Naive thymus-derived CD4-positive, alpha-beta T cell (primary cell): Measurements from ENCODE around the gene USP4. TPM values are rescaled to one million over a fixed set of nuclear protein-coding genes. Genes with fewer than 3 reads are reported as not detected.

ENCODE experiments used
- ATAC-seq: fragments of 150-1000 bp; cut with Tn5 transposase; 2 replicates; pipeline ENCODE4 v1.10.0; 2021; ENCODE audit warnings: mild to moderate bottlenecking, moderate library complexity
- CTCF ChIA-PET: fragments of 350-600 bp; sonication (Branson Sonifier 250); formaldehyde crosslinking; loops from one replicate; lab custom pipeline; 2021; ENCODE audit warnings: antibody characterized with exemption; lab: Charles Lee
- POLR2A ChIA-PET: fragments of 350-600 bp; sonication (Branson Sonifier 250); formaldehyde crosslinking; loops from one replicate; lab custom pipeline; 2021; ENCODE audit warnings: antibody characterized with exemption, inconsistent platforms; lab: Charles Lee
- DNase-seq, 9 donors: peaks; one replicate each; pipeline versions ENCODE4 v3.0.0 to v3.0.0-alpha.2; 2020 to 2022; ENCODE audit warnings: mixed read lengths in 1 of 9
- H3K27ac ChIP-seq: one replicate; pipeline ENCODE4 v1.7.0; 2013; ENCODE audit warnings: mild to moderate bottlenecking, low read depth, low read length, moderate library complexity
- H3K27me3 ChIP-seq, 2 donors: one replicate each; pipeline ENCODE4 v1.7.0; 2013; ENCODE audit warnings: low read length in 2 of 2, mild to moderate bottlenecking in 2 of 2, moderate library complexity in 2 of 2; ENCODE audit not compliant: control insufficient read depth in 2 of 2, insufficient read depth in 2 of 2
- H3K36me3 ChIP-seq, 3 experiments: 1 replicate in 2 of 3; 2 replicates in 1 of 3; pipeline ENCODE4 v1.7.0; 2013; ENCODE audit warnings: low read length in 3 of 3, mild to moderate bottlenecking in 3 of 3, moderate library complexity in 1 of 3; ENCODE audit not compliant: insufficient read depth in 3 of 3, control insufficient read depth in 2 of 3
- H3K4me1 ChIP-seq, 2 donors: one replicate each; pipeline ENCODE4 v1.7.0; 2013; ENCODE audit warnings: low read length in 2 of 2, mild to moderate bottlenecking in 2 of 2, moderate library complexity in 1 of 2; ENCODE audit not compliant: control insufficient read depth in 2 of 2, insufficient read depth in 2 of 2
- H3K4me3 ChIP-seq: 2 replicates; pipeline ENCODE4 v1.7.0; 2013; ENCODE audit warnings: mild to moderate bottlenecking, low read length
- H3K9me3 ChIP-seq, 3 experiments: 1 replicate in 2 of 3; 2 replicates in 1 of 3; pipeline ENCODE4 v1.7.0; 2013; ENCODE audit warnings: low read length in 3 of 3; ENCODE audit not compliant: control insufficient read depth in 2 of 3
- H3K27ac Mint-ChIP-seq, 9 donors: one replicate each; pipeline ENCODE4 v1.8.0; 2020 to 2022; ENCODE audit warnings: mixed read lengths in 9 of 9, mild to moderate bottlenecking in 8 of 9, moderate library complexity in 5 of 9, inconsistent platforms in 2 of 9
- H3K27me3 Mint-ChIP-seq, 5 donors: one replicate each; pipeline ENCODE4 v1.8.0; 2021 to 2022; ENCODE audit warnings: mixed read lengths in 5 of 5, mild to moderate bottlenecking in 1 of 5
- H3K36me3 Mint-ChIP-seq, 5 donors: one replicate each; pipeline ENCODE4 v1.8.0; 2020 to 2022; ENCODE audit warnings: mixed read lengths in 5 of 5, mild to moderate bottlenecking in 3 of 5, inconsistent platforms in 1 of 5
- H3K4me1 Mint-ChIP-seq, 7 donors: one replicate each; pipeline ENCODE4 v1.8.0; 2020 to 2022; ENCODE audit warnings: mixed read lengths in 7 of 7, mild to moderate bottlenecking in 3 of 7, inconsistent platforms in 1 of 7
- H3K4me3 Mint-ChIP-seq, 10 donors: one replicate each; pipeline ENCODE4 v1.8.0; 2020 to 2022; ENCODE audit warnings: mild to moderate bottlenecking in 10 of 10, mixed read lengths in 10 of 10, moderate library complexity in 6 of 10, inconsistent platforms in 2 of 10
- H3K9me3 Mint-ChIP-seq, 11 donors: one replicate each; pipeline ENCODE4 v1.8.0; 2020 to 2022; ENCODE audit warnings: mixed read lengths in 11 of 11, mild to moderate bottlenecking in 4 of 11, inconsistent platforms in 1 of 11, moderate library complexity in 1 of 11
- intact Hi-C, 2 donors: fragments of 100-400 bp; cut with micrococcal nuclease; formaldehyde crosslinking; loops; one replicate each; pipeline ENCODE4 v1.15.1; 2023
- polyA plus RNA-seq, 2 donors: library from polyadenylated mRNA; unstranded; fragments of 300-500 nt; fragmentation: Illumina TruSeq; gene quantifications; one replicate each; pipeline ENCODE4 v1.2.3, GENCODE V29; 2021
- total RNA-seq, 6 experiments: library from RNA in 5 of 6; stranded (reverse) in 5 of 6; gene quantifications; 1 replicate in 5 of 6; 2 replicates in 1 of 6; pipeline ENCODE4 v1.2.3 and lab custom pipeline; 2021 to 2026

Gene USP4
- total and polyA plus RNA-seq, 7 experiments from 2014 or later = 54.6 to 135 (median 100) TPM

GRCh38 chr3:49370585-49371290 is 30.9 kb upstream of the USP4 start:
- H3K4me3 Mint-ChIP-seq = no peak overlapping the region
- CTCF ChIA-PET = no interaction called here
- ATAC-seq = no peak

GRCh38 chr3:49362561-49362960 is 22.7 kb upstream of the USP4 start:
- ChIA-PET POLR2A (interaction anchor here (1.2 to 2.3 kb wide), 2 partner anchors 9 to 22 kb away, joined by 5 to 8 read pairs; partner anchors contain the start of gene USP4), CTCF (interaction anchor here (1.0 kb wide), 1 partner anchor 22 kb away, joined by 3 read pairs; no protein-coding TSS in a partner anchor)
- ATAC-seq (no peak), DNase-seq (no peak)
- Mint-ChIP-seq H3K9me3 (no peaks in the 10 kb centered on the region), H3K27ac (peak overlapping the region in 7 of 9 donors; percentile 22 to 87 (median 70)), H3K4me3 (no peak overlapping the region), H3K4me1 (peaks cover 4 to 26% (median 9%) of the 10 kb centered on the region in 7 donors), H3K27me3 (no peaks in the 10 kb centered on the region), H3K36me3 (peaks cover 3 to 36% (median 17%) of the 10 kb centered on the region in 5 donors)
- Histone ChIP-seq H3K9me3 (no peaks in the 10 kb centered on the region), H3K36me3 (peaks cover 5 to 73% (median 22%) of the 10 kb centered on the region in 3 experiments), H3K4me1 (peaks cover 9 to 10% of the 10 kb centered on the region in 2 donors), H3K4me3 (no peak overlapping the region), H3K27ac (no peak overlapping the region), H3K27me3 (no peaks in the 10 kb centered on the region)
- intact Hi-C loops = no loop called here

More at GRCh38 chr3:49370585-49371290, 30.9 kb upstream of the USP4 start:
- Mint-ChIP-seq H3K36me3 (peaks cover 0 to 52% (median 25%) of the 10 kb centered on the region in 5 donors), H3K4me1 (peaks cover 0 to 33% (median 21%) of the 10 kb centered on the region in 7 donors), H3K27me3 (no peaks in the 10 kb centered on the region), H3K27ac (peak overlapping the region in 8 of 9 donors; percentile 2 to 67 (median 57)), H3K9me3 (no peaks in the 10 kb centered on the region)
- H3K4me3 ChIP-seq = no peak overlapping the region
- H3K36me3 ChIP-seq = peaks cover 3 to 83% (median 21%) of the 10 kb centered on the region in 3 experiments
- no peaks in the 10 kb centered on the region for H3K9me3 ChIP-seq
- no peaks in the 10 kb centered on the region for H3K27me3 ChIP-seq
- intact Hi-C loops = no loop called here
- POLR2A ChIA-PET = interaction anchor here (0.7 kb wide), 1 partner anchor 958 kb away, joined by 4 read pairs; no protein-coding TSS in a partner anchor
- H3K27ac ChIP-seq = no peak overlapping the region
- no peak for DNase-seq
- H3K4me1 ChIP-seq = no peaks in the 10 kb centered on the region

- Mint-ChIP-seq H3K4me3 (peak overlapping the region in 4 of 10 donors; percentile 88 to 98 (median 92)), H3K27me3 (no peaks in the 10 kb centered on the region), H3K9me3 (peaks cover 0 to 1% (median 0%) of the 10 kb centered on the region in 11 donors), H3K36me3 (peaks cover 3 to 35% (median 18%) of the 10 kb centered on the region in 5 donors), H3K4me1 (peaks cover 14 to 43% (median 22%) of the 10 kb centered on the region in 7 donors), H3K27ac (peak overlapping the region in 8 of 9 donors; percentile 25 to 98 (median 91))
- ATAC-seq (no peak), DNase-seq (no peak)
- peaks cover 5 to 50% (median 22%) of the 10 kb centered on the region in 3 experiments for H3K36me3 ChIP-seq
- CTCF ChIA-PET = interaction anchor here (1.1 kb wide), 1 partner anchor 91 kb away, joined by 3 read pairs; no protein-coding TSS in a partner anchor
- H3K4me1 ChIP-seq = peaks cover 17% of the 10 kb centered on the region in 2 donors
- H3K27ac ChIP-seq = peak overlapping the region; percentile 29
- POLR2A ChIA-PET = interaction anchor here (1.6 to 6.7 kb wide), 2 partner anchors 21 to 47 kb away, joined by 5 to 80 read pairs; partner anchors contain the start of gene USP4
- H3K27me3 ChIP-seq = no peaks in the 10 kb centered on the region
- no peak overlapping the region for H3K4me3 ChIP-seq
- H3K9me3 ChIP-seq = no peaks in the 10 kb centered on the region
- intact Hi-C loops = loop anchor here in 1 of 2 donors (5.0 kb wide), 1 partner anchor 68 kb away; the partner anchor contains the start of gene NICN1
Measured at GRCh38 chr3:49359623-49360022, 19.8 kb upstream of the USP4 start.

- peaks cover 3 to 38% (median 18%) of the 10 kb centered on the region in 5 donors for H3K36me3 Mint-ChIP-seq
- POLR2A ChIA-PET = interaction anchor here (0.7 to 6.7 kb wide), 7 partner anchors 17 to 70 kb away, joined by 3 to 80 read pairs (median 4); partner anchors contain the start of genes NICN1, RHOA and USP4
Measured at GRCh38 chr3:49358884-49359225, 19.0 kb upstream of the USP4 start.

GRCh38 chr3:49358217-49358883 is 18.5 kb upstream of the USP4 start, which contains the start of gene GPX1:
GPX1 (minus strand) TSS chr3:49358353; CDS start chr3:49358278, 75 bp downstream.
- ChIA-PET POLR2A (interaction anchor here (0.7 to 6.7 kb wide), 9 partner anchors 13 to 71 kb away, joined by 3 to 80 read pairs (median 4); partner anchors contain the start of genes NICN1, RHOA and USP4), CTCF (interaction anchor here (1.2 to 2.6 kb wide), 3 partner anchors 16 to 91 kb away, joined by 3 to 12 read pairs (median 3); partner anchors contain the start of gene USP4)
- Histone ChIP-seq H3K27ac (peak within 1 kb of the TSS; percentile 81), H3K9me3 (no peaks in the 10 kb centered on the region), H3K4me1 (peaks cover 17% of the 10 kb centered on the region in 2 donors), H3K36me3 (peaks cover 5 to 42% (median 22%) of the 10 kb centered on the region in 3 experiments), H3K4me3 (peak within 1 kb of the TSS; percentile 85), H3K27me3 (no peaks in the 10 kb centered on the region)
- peak within 1 kb of the TSS; percentile 92 to 98 (median 95) for H3K27ac Mint-ChIP-seq
- ATAC-seq (peak; percentile 87), DNase-seq (peak; percentile 45 to 89 (median 57))
- H3K4me3 Mint-ChIP-seq = peak within 1 kb of the TSS; percentile 88 to 99 (median 92)
- H3K9me3 Mint-ChIP-seq = peaks cover 0 to 1% (median 0%) of the 10 kb centered on the region in 11 donors
- H3K4me1 Mint-ChIP-seq = peaks cover 14 to 43% (median 25%) of the 10 kb centered on the region in 7 donors
- H3K27me3 Mint-ChIP-seq = no peaks in the 10 kb centered on the region
- intact Hi-C loops = loop anchor here (1.0 to 5.0 kb wide), 5 partner anchors 18 to 112 kb away; partner anchors contain the start of genes TCTA (in 2 of the 2), USP4 (in 2 of the 2), DAG1 (in 1 of the 2) and NICN1 (in 1 of the 2)
- H3K36me3 Mint-ChIP-seq = peaks cover 3 to 38% (median 18%) of the 10 kb centered on the region in 5 donors

More at GRCh38 chr3:49358884-49359225, 19.0 kb upstream of the USP4 start:
- DNase-seq (peak in 1 of 9 donors; percentile 11), ATAC-seq (peak; percentile 4)
- CTCF ChIA-PET = interaction anchor here (1.2 to 2.6 kb wide), 2 partner anchors 19 to 91 kb away, joined by 3 to 12 read pairs; partner anchors contain the start of gene USP4
- Histone ChIP-seq H3K9me3 (no peaks in the 10 kb centered on the region), H3K36me3 (peaks cover 5 to 47% (median 22%) of the 10 kb centered on the region in 3 experiments), H3K4me1 (peaks cover 17% of the 10 kb centered on the region in 2 donors), H3K27ac (peak overlapping the region; percentile 81), H3K27me3 (no peaks in the 10 kb centered on the region), H3K4me3 (peak overlapping the region; percentile 85)
- Mint-ChIP-seq H3K27ac (peak overlapping the region; percentile 25 to 98 (median 92)), H3K27me3 (no peaks in the 10 kb centered on the region), H3K4me3 (peak overlapping the region; percentile 88 to 99 (median 92)), H3K4me1 (peaks cover 14 to 43% (median 25%) of the 10 kb centered on the region in 7 donors), H3K9me3 (peaks cover 0 to 1% (median 0%) of the 10 kb centered on the region in 11 donors)
- intact Hi-C loops = loop anchor here (1.0 to 5.0 kb wide), 5 partner anchors 19 to 111 kb away; partner anchors contain the start of genes TCTA (in 2 of the 2), USP4 (in 2 of the 2), DAG1 (in 1 of the 2) and NICN1 (in 1 of the 2)
